ENCODE data around the gene FAAP100. TPM values are rescaled to one million over a fixed set of nuclear protein-coding genes. Genes with fewer than 3 reads are reported as not detected.

Gene FAAP100
- polyA plus RNA-seq, 1 donor (not counting 4 experiments of a cell fraction or from before 2014, with no cell fraction given), result 3.8 TPM

GRCh38 chr17:81539961-81540675, 12.0 kb downstream of the FAAP100 start:
- Histone ChIP-seq H3K36me3 (ENCODE audit: control insufficient read depth in 2 of 2, extremely low read depth in 1 of 2, insufficient read depth in 2 of 2, low read length in 2 of 2) (peaks cover 20 to 21% of the 10 kb centered on the region in 2 experiments), H3K27me3 (ENCODE audit: control insufficient read depth, extremely low read depth, insufficient read depth, low read length) (peaks cover 22% of the 10 kb centered on the region), H3K79me2 (ENCODE audit: control insufficient read depth, insufficient read depth, low read length) (no peaks in the 10 kb centered on the region), H3K4me3 (ENCODE audit: control insufficient read depth in 2 of 3, extremely low read depth in 1 of 3, insufficient read depth in 2 of 3, low read depth in 1 of 3, low read length in 3 of 3) (no peak overlapping the region), H3K27ac (ENCODE audit: control insufficient read depth, insufficient read depth, low read length) (no peak overlapping the region), H3K9me1 (ENCODE audit: control insufficient read depth, extremely low read depth, insufficient read depth, low read length) (no peaks in the 10 kb centered on the region), H2AFZ (ENCODE audit: control insufficient read depth, low read length) (no peak overlapping the region), H3K9me3 (ENCODE audit: control insufficient read depth, low read depth, low read length) (no peaks in the 10 kb centered on the region), H3K4me2 (ENCODE audit: control insufficient read depth, extremely low read depth, insufficient read depth, low read depth, low read length) (no peak overlapping the region), H3K9ac (ENCODE audit: control insufficient read depth, extremely low read depth, insufficient read depth, low read length) (no peak overlapping the region), H4K20me1 (ENCODE audit: control insufficient read depth, extremely low read depth, insufficient read depth, low read length) (peaks cover 7% of the 10 kb centered on the region), H3K4me1 (ENCODE audit: control insufficient read depth, extremely low read depth, insufficient read depth, low read length) (peaks cover 3% of the 10 kb centered on the region)
- dilution Hi-C loops (cut with MboI; ENCODE audit: extremely low pct_ligation_motif_present, low sequenced_read_pairs), result no loop called here
- FAIRE-seq, result no peak
- TF ChIP-seq EZH2 (IDR thresholded peaks at IDR 0.05; ENCODE audit: low read length), result no peak
- no peak for TF ChIP-seq CTCF (optimal IDR thresholded peaks at IDR 0.05 in 1 of 3, IDR thresholded peaks at IDR 0.05 in 1 of 3, conservative IDR thresholded peaks at IDR 0.05 in 1 of 3; ENCODE audit: extremely low read depth in 1 of 3, insufficient read depth in 2 of 3, low read length in 3 of 3)
- no peak for DNase-seq (ENCODE audit: low read depth, low spot score)

DNA sequence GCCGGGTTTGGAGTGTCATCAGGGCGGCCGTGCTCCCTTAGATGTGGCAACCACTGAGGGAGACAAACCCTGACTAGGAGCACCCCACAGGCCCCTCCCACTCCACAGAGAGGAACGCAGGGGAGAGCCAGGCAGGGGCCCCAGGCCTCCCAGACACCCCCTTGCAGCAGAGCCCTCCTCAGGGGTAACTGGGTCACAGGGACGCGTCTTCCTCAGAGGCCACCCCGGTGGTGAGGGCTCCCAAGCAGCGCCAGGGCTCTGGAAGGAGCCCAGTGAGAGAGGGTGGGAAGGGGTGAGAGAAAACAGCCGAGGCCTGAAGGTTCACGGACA, 12.6 kb downstream of the FAAP100 start:
- FAIRE-seq (no peak), DNase-seq (ENCODE audit: low read depth, low spot score) (no peak)
- Histone ChIP-seq H3K4me1 (ENCODE audit: control insufficient read depth, extremely low read depth, insufficient read depth, low read length) (peaks cover 3% of the 10 kb centered on the region), H3K27ac (ENCODE audit: control insufficient read depth, insufficient read depth, low read length) (no peak overlapping the region), H3K36me3 (ENCODE audit: control insufficient read depth in 2 of 2, extremely low read depth in 1 of 2, insufficient read depth in 2 of 2, low read length in 2 of 2) (peaks cover 20% of the 10 kb centered on the region in 2 experiments), H2AFZ (ENCODE audit: control insufficient read depth, low read length) (no peak overlapping the region), H3K9me3 (ENCODE audit: control insufficient read depth, low read depth, low read length) (no peaks in the 10 kb centered on the region), H4K20me1 (ENCODE audit: control insufficient read depth, extremely low read depth, insufficient read depth, low read length) (peaks cover 7% of the 10 kb centered on the region), H3K9ac (ENCODE audit: control insufficient read depth, extremely low read depth, insufficient read depth, low read length) (no peak overlapping the region), H3K9me1 (ENCODE audit: control insufficient read depth, extremely low read depth, insufficient read depth, low read length) (no peaks in the 10 kb centered on the region), H3K4me3 (ENCODE audit: control insufficient read depth in 2 of 3, extremely low read depth in 1 of 3, insufficient read depth in 2 of 3, low read depth in 1 of 3, low read length in 3 of 3) (no peak overlapping the region), H3K79me2 (ENCODE audit: control insufficient read depth, insufficient read depth, low read length) (no peaks in the 10 kb centered on the region), H3K4me2 (ENCODE audit: control insufficient read depth, extremely low read depth, insufficient read depth, low read depth, low read length) (no peak overlapping the region), H3K27me3 (ENCODE audit: control insufficient read depth, extremely low read depth, insufficient read depth, low read length) (peaks cover 24% of the 10 kb centered on the region)
- dilution Hi-C loops (cut with MboI; ENCODE audit: extremely low pct_ligation_motif_present, low sequenced_read_pairs), result no loop called here
- no peak for TF ChIP-seq CTCF (optimal IDR thresholded peaks at IDR 0.05 in 1 of 3, IDR thresholded peaks at IDR 0.05 in 1 of 3, conservative IDR thresholded peaks at IDR 0.05 in 1 of 3; ENCODE audit: extremely low read depth in 1 of 3, insufficient read depth in 2 of 3, low read length in 3 of 3)
- no peak for TF ChIP-seq EZH2 (IDR thresholded peaks at IDR 0.05; ENCODE audit: low read length)
